ENCODE measurements around the gene FAR2. TPM values are rescaled to one million over a fixed set of nuclear protein-coding genes. Genes with fewer than 3 reads are reported as not detected.
"Not testable (repeated sequence)": the region's sequence is repeated elsewhere in the genome, so short reads cannot be mapped to it uniquely, and the experiment has no call there.

Gene FAR2
- polyA plus RNA-seq, 4 donors: 38.2 to 48.0 (median 43.3) TPM

DNA sequence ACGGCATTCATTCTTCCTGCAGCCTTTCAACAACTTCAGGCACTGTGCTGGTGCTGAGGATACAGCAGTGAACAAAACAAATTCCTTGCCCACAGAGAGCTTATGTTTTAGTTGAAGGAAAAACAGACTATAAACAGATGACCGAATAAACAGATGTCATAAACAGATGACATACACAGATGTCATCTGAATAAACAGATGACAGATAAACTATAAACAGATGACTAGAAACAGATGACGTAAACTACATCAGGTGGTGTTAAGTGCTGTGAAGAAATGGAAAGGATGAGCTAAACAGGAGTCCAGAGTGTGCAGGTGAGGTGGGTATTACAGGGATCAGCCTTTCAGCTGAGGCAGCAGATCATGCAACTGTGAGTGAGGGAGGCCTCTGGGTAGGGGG is 80.9 kb downstream of the FAR2 start:
- no peak for DNase-seq (ENCODE audit: low read depth in 4 of 4, low spot score in 3 of 4)

DNA sequence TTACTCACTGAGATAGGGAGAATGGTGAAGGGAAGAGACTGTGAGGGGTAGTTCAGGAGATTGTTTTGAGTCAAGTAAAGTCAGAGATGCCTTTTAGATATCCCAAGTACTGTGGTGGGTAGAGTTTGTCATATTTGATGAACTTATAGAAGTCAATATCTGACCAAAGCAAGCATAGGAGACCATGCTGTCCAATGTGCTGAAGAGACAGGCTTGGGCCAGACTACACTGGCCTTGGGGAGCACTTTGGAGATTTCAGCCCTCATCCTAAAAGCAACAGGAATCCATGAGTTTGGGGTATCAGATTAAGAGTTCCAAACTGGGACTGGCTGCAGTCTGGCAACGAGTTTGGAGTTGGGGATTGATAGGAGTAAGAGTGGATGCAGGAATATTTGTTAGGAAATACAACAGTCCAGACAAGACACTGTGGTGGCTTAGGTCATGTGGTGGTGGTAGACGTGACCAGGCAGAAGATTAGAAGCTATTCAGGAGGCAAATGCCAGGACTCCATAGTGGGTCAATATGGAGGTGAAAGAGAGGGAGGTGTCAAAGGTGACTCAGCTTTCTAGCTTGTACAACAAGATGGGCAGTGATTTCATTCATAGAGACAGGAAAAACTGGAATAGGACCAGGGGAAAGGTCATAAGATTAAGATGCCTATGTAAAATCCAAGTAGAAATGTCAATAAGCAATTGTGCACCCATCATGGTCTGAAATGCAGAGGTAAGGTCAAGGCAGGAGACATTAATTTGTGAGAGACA is 81.9 kb downstream of the FAR2 start:
- no peak for DNase-seq (ENCODE audit: low read depth in 4 of 4, low spot score in 3 of 4)

DNA sequence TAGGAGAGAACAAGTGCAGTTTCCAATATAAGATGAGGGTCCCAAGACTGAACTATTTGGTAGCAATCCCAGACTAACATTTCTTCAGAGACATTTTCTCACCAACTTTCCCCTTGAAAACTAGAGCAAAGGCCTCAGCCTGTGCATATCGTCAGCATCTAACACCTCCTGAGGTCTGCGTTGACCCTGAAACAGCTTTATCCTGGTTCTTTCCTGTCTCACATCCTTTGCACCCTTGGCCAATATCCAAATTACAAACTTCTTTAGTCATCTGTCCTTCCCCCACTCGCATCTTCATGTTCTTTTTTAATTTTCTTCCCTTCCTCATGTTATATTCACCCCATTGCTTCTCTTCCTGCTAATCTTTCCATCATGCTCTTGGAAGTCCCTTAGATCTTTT is 83.0 kb downstream of the FAR2 start:
- no peak for DNase-seq (ENCODE audit: low read depth in 4 of 4, low spot score in 3 of 4)

DNA sequence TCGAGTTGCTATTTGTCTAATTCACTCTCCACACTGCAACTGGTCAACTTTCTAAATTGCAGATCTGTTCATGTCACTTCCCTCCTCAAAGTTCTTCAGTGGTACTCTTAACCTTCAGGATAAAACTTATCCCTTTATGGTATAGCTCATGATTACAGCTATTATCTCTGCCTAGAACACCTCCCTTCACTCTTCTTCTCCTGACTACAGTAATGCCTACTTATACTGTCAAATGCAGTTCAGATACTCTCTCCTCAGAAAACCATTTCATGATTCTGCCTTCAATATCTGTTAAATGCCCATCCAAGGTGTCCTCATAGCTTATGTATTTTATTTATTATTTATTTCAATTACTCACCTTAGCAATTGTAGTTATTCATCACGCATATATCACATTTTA is 85.5 kb downstream of the FAR2 start:
- no peak for DNase-seq (ENCODE audit: low read depth in 4 of 4, low spot score in 3 of 4)

DNA sequence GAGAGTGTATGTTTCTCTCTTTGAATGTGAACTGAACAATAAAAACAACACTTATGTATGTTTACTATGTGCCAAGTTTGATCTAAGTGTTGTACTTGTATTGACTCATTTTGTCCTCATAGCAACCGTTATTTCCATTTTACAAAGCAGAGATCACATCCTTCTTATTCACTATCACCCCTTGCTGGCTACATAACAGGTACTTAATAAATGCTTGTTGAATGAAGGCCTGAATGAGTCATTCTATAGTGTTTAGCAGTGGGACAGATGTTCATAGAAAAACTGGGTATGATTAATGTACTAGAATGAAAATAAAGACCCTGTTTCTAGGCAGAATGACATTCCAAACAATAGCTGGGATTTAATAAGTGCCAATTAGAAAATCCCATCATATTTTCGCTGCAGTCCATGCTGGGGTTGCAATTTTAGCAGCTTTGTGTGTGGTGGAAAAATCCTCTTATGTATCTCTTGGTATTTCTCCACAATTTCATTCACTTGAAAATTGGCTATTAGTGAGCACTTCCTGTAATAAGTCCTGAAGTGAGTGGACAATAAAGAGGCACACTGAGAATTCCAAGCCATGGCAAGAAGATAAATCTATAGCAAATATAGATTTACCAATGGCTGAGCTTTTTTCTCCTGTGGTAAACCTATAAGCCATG is 86.0 kb downstream of the FAR2 start:
- no peak for DNase-seq (ENCODE audit: low read depth in 4 of 4, low spot score in 3 of 4)

DNA sequence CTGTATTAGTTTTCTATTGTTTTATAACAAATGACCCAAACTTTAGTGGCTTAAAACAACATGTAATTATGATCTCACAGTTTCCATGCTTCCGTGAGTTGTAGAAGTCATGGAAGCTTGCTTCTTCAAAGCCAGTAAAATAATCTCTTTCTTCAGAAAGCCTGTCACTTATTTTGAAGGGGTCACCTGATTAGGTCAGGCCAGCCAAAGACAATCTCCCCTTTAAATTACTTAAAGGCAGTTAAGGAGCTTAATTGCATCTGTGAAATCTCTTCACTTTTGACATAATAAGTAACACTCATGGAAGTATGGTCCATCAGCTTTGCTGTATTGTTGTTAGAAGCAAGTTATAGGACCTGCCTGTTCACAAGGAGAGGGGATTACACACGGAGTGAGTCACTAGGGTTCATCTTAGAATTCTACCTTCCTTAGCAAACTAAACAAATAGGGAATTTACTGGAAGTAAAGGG is 89.8 kb downstream of the FAR2 start:
- DNase-seq (ENCODE audit: low read depth in 4 of 4, low spot score in 3 of 4): no peak

DNA sequence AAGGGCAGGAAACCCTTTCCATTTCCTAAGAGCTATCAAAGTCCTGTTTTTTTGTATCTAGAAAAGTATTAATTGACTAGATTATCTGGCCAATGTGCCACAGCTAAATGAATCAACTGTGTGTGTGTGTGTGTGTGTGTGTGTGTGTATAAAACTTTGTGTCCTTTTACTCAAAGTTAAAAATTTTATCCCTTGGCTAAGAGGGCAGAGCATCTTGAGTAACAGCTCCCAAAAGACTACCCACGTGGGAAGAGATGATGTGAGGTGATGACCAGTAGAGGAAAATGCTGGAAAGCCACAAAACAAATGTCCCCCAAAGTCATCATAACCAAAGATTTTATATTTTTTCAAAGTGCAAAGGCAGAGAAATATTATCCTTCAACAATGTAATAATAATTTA is 90.3 kb downstream of the FAR2 start:
- DNase-seq (ENCODE audit: low read depth in 4 of 4, low spot score in 3 of 4): no peak

DNA sequence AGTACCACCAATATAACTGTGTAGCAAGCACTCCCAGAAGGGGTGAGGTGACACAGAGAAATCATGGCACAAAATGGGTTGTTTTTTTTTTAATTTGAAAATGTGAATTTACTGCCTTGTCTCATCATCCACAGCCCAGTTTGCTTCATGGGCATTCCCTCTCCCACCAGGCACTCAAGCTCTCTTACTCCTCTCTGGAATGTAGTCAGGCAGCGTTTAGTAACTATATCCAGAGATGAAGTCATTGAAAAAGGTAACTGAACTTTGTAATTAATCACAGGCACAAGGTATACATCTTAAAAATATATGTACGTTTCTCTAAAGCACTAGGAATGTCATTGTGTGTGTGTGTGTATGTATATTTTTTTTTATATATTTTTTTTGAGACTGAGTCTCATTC is 91.4 kb downstream of the FAR2 start:
- peak in 1 of 4 donors; percentile 16 for DNase-seq (ENCODE audit: low read depth in 4 of 4, low spot score in 3 of 4)

DNA sequence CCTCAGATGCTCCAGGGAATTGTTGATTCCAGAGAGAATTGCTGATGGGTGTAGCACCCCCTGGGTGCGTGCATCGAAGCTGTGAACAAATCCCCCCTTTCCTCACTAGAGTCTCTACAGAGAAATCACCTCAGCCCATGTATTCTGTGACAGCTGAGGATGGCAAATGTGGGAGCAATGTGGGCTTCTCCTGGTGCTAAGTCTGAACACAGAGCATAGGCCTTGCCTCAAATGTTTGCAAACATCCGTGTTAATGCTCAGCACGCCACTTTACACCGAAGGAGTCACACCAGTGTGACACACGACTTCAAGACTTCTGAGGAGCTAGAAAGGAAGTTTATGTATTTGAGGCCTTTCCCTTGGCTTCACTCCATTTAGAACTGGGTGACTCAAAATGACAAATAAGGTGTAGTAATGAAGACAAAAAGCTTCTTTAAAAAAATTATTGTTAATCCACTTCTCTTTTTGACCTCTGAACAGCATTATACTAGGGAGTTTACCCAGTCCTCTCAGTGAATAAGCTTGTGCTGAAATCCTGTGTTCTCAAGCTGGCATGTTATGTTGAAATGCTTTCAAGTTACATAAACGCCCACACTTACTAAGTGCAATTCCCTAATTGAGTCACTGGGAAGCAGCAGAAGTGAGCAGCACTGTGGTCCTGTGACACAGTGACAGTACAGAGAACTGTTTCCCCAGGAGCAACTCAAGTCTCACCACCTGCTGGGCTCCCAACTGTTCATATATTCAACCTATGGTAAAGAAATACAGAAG is 92.9 kb downstream of the FAR2 start:
- DNase-seq (ENCODE audit: low read depth in 4 of 4, low spot score in 3 of 4): no peak

DNA sequence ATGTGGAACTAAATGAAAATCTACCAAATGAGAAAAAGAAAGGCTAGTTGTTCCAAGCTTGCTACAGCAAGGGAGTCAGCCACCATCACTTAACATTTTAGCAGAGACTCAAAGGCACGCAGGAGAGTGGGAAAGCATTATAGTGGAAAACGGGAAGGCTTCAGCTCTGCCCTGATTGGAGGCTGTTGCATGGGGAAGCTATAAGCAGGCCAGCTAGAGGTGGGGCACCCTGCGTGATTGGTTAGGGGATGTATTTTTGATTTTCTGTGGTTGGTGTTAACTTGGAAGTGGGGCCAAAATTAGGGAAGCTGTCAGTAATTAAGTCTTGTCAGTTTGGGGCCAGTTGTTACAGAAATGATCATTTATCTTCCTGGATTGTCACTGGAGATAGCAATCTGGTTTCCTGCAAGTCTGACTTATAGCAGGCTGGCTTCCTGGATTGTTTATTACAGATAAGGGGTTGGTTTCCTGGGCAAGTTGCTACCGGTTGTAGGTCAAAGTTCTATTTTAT is 93.9 kb downstream of the FAR2 start:
- DNase-seq (ENCODE audit: low read depth in 4 of 4, low spot score in 3 of 4): no peak

DNA sequence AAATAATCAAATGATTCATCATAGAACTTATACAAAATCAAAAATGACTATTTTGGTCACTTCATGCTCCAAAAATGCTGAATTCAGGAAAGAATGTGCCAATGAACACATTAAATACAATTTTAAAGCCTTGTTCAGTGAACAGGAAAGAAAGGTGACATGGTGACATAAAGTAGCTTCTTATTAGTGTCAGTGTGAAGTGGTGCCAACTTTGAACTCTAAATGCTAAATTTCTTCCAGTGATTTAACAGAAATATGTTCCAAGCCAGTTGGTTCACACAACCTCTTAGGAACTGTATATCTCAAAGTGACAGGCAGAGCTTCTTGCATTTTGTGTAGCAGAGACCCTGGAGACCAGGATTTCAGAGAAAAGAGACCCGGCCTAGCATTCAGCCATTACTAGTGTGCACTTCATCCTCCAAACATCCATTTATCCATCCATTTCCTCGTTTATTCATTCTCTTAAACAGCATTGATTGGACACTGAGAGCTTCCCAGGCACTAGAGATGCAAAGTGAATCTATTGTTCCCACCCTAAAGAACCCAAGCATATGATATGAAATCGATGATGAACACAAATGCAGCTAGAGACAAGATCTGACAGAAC is 95.2 kb downstream of the FAR2 start:
- DNase-seq (ENCODE audit: low read depth in 4 of 4, low spot score in 3 of 4): no peak

DNA sequence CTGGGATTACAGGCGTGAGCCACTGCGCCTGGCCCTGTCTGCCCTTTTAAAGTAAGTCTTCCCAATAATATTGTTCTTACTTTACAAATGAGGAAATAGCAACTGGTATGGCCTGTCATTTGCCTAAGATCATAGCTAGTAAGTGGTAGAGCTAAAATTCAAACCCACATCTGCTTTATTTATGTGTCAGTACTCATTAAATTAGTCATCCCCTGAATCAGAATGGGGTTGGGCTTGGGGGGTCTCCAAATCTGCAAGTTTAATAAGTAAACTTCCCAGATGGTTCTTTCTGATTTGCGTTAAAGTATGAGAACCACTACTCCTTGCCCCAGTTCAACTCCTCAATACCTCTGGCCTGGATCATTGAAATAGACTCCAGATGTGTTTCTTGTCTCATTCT is 96.2 kb downstream of the FAR2 start:
- DNase-seq (ENCODE audit: low read depth in 4 of 4, low spot score in 3 of 4): no peak

DNA sequence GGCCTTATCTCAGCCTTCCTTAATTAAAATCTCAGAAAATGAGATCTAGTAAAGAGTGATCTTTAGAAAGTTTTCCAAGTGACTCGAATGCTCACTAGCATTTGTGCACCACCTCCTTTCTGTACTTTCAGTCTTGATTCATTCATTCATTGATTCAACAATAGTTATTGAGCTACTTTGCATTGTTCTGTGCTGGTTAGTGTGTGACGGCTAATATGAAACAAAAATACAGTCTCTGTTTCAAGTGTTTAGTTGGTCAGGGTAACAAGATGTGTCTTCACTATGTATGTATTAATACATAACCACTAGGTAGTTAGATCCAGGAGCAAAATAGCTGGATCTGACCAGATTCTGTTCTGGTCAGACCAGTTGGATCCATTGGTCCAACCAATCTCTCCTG is 100.9 kb downstream of the FAR2 start:
- no peak for DNase-seq (ENCODE audit: low read depth in 4 of 4, low spot score in 3 of 4)

DNA sequence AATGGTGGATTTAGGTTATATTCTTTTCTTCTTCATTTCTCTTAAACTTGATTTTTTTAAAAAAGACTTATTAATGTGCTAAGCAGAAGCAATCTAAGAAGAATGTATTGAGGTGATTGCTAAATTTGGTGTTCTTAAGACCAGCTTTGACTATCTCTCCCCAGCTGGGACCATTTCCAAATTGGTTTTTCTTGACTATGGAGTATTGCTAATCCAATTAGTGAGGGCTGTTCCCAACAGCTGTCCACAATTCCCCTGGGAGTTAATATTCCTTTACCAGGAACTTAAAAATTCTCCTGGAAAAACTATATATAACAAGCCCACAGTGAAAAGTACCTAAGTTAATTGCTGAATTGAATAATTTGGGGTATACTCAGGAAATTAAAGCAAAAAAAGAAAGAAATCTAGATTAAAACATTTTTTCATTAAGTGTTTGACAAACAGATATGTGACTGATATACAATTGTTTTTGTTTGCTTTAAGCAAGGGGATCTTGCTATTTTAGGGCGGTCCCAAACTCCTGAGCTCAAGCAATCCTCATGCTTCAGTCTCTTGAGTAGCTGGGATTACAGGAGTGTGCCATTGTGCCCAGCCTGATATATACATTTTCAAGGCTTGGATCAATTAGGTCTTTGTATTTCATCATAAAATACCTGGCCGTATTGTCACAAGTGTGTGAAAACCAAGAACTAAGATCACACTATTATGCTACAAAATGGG is 105.0 kb downstream of the FAR2 start:
- DNase-seq (ENCODE audit: low read depth in 4 of 4, low spot score in 3 of 4): no peak

DNA sequence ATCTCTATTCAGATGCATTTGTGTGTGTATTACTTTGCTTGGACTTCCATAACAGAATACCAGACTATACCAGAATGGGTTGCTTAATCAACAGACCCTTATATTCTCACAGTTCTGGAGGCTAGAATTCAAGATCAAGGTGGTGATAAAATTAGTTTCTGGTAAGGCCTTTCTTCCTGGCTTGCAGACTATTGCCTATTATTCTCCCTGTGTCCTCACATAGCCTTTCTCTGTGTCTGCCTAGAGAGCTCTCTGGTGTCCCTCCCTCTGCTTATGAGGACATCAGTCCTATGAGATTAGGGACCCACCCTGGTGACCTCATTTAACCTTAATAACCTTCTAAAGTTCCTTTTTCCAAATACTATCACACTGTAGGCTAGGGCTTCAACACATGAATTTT is 106.0 kb downstream of the FAR2 start:
- no peak for DNase-seq (ENCODE audit: low read depth in 4 of 4, low spot score in 3 of 4)

DNA sequence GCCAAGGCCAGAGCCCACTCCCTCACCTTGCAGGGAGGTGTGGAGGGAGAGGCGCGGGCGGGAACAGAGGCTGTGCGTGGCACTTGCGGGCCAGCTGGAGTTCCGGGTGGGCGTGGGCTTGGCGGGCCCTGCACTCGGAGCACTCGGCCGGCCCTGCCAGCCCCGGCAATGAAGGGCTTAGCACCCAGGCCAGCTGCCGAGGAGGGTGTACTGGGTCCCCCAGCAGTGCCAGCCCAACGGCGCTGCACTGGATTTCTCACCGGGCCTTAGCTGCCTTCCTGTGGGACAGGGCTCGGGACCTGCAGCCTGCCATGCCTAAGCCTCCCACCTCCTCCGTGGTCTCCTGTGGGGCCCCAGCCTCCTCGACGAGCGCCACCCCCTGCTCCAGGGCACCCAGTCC is 107.5 kb downstream of the FAR2 start:
- DNase-seq (ENCODE audit: low read depth in 4 of 4, low spot score in 3 of 4): no peak

DNA sequence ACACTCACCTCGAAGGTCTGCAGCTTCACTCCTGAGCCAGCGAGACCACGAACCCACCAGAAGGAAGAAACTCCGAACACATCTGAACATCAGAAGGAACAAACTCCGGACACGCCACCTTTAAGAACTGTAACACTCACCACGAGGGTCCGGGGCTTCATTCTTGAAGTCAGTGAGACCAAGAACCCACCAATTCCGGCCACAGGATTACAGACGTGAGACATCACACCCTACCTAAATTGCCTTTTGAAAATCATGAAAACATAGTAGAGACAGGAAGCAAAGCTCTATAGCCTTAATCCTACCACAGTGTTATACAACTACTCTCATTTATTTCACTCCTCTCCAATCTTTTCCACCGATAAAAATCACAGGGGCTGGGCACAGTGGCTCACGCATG is 108.6 kb downstream of the FAR2 start:
- DNase-seq (ENCODE audit: low read depth in 4 of 4, low spot score in 3 of 4): not testable (repeated sequence)

DNA sequence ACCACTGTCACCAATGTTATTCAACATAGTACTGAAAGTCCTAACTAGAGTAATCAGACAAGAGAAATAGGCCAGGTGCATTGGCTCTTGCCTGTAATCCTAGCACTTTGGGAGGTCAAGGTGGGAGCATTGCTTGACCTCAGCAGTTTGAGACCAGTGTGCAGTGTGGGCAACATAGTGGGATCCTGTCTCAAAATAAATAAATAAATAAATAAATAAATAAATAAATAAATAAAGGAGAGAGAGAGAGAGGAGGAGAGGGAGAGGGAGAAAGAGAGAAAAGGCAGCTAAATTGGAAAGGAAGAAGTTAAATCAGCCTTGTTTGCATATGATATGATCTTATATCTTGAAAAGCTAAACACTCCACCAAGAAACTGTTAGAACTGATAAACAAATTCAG is 115.3 kb downstream of the FAR2 start:
- DNase-seq (ENCODE audit: low read depth in 4 of 4, low spot score in 3 of 4): no peak

DNA sequence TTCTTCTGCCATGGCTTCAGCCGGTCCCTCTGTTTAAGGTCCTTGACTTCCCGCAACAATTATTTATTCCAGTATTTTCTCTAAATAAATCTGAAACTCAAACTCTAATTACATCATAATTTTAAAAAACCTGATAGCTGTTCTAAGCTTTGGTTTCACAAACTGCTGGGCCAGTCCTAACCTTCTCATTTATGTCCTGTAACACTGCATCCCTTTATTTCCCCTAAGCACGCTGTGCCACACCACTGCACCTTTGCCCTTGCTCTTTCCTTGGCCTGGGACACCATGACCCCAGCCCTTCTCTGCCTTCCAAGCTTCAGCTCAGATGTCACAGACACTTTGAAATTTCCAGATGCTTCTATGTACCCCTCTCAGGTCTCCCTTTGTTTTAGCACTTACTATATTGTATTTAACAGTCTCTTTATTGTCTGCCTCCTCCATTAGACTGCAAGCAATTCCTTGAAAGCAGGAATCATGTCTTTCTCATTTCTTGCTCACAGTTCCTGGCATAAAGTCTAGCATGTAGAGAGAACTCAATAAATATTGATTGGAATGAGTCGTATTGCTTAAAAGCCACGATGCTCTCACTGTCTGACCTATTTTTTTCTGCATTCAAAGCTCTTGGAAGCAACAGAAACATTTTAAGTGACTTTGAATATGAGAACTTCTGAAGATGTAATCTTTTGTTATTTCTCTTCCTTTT is 120.8 kb downstream of the FAR2 start:
- DNase-seq (ENCODE audit: low read depth in 4 of 4, low spot score in 3 of 4): no peak

DNA sequence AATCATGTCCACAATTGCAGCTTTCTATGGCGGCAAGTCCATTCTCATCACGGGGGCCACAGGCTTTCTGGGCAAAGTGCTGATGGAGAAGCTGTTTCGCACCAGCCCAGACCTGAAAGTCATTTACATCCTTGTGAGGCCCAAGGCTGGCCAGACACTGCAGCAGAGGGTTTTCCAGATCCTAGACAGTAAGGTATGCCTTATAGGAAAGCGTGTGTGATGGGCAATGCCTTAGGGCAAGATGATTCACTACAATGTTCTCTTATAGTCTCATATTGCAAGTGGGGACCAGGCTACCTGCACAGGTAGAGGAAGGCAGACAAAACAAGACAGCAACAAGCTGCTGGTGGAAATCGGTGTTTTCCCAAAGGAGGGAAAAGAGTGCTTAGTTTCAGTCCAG is 121.4 kb downstream of the FAR2 start:
- DNase-seq (ENCODE audit: low read depth in 4 of 4, low spot score in 3 of 4): no peak

Data from right renal pelvis (tissue), 4 donors.